GM12878 (cell line): ENCODE data around the gene TRIM71. TPM values are rescaled to one million over a fixed set of nuclear protein-coding genes. Genes with fewer than 3 reads are reported as not detected.

Source experiments
- ATAC-seq: fragments of 200-7000 bp; cut with Tn5 transposase; 3 replicates; pipeline ENCODE4 v1.9.1; 2020; ENCODE audit warnings: mild to moderate bottlenecking, moderate library complexity
- BruUV-seq: library from RNA; stranded (reverse); fragments of 400-500 nt; replicated peaks from 2 replicates; lab custom pipeline; 2021; lab: Mats Ljungman, UMichigan
- CTCF ChIA-PET: fragments of 300-600 bp; sonication (Branson Sonifier 250); formaldehyde crosslinking; extraction: SDS; loops from one replicate; lab custom pipeline; 2021; ENCODE audit warnings: inconsistent platforms; lab: Yijun Ruan, JAX
- POLR2A ChIA-PET: fragments of 350-600 bp; formaldehyde crosslinking; extraction: SDS; loops from one replicate; lab custom pipeline; 2021; ENCODE audit warnings: inconsistent platforms; lab: Charles Lee
- RAD21 ChIA-PET: fragments of 300-600 bp; sonication (Branson Sonifier 250); formaldehyde crosslinking; loops from one replicate; lab custom pipeline; 2023; ENCODE audit warnings: antibody characterized with exemption; ENCODE audit not compliant: unreplicated experiment; lab: Charles Lee
- SMC1A ChIA-PET: fragments of 300-600 bp; sonication (Branson Sonifier 250); formaldehyde crosslinking; loops from one replicate; lab custom pipeline; 2023; ENCODE audit not compliant: unreplicated experiment, uncharacterized antibody; lab: Charles Lee
- DNase-seq: peaks from one replicate; pipeline ENCODE4 v3.0.0-alpha.2; 2011; ENCODE audit warnings: low read depth, low spot score
- FAIRE-seq: peaks from 3 replicates; lab custom pipeline; 2011; peaks lifted over from hg19 to GRCh38; lab: Jason Lieb, UNC
- H2AFZ ChIP-seq: 2 replicates; pipeline ENCODE4 v1.6.0; 2011; ENCODE audit warnings: low read depth, low read length, control low read depth; ENCODE audit not compliant: control insufficient read depth
- H3K27ac ChIP-seq: 2 replicates; pipeline ENCODE4 v1.5.1; 2011; ENCODE audit warnings: control low read depth; ENCODE audit not compliant: control insufficient read depth, insufficient read depth
- H3K27me3 ChIP-seq, 2 experiments: replicated peaks in 1 of 2; 2 replicates each; pipeline versions ENCODE4 v1.6.0 to v1.6.1; 2011; ENCODE audit warnings: low read length in 1 of 2; ENCODE audit not compliant: control insufficient read depth in 2 of 2, insufficient read depth in 2 of 2
- H3K36me3 ChIP-seq, 2 experiments: 2 replicates each; pipeline ENCODE4 v1.5.1; 2011; ENCODE audit warnings: low read length in 1 of 2; ENCODE audit not compliant: control insufficient read depth in 2 of 2, insufficient read depth in 2 of 2
- H3K4me1 ChIP-seq: 2 replicates; pipeline ENCODE4 v1.6.1; 2011; ENCODE audit warnings: mild to moderate bottlenecking, low read length, moderate library complexity, mixed read lengths; ENCODE audit not compliant: control insufficient read depth, insufficient read depth
- H3K4me2 ChIP-seq: 2 replicates; pipeline ENCODE4 v1.6.0; 2011; ENCODE audit warnings: control low read depth; ENCODE audit not compliant: control insufficient read depth, insufficient read depth
- H3K4me3 ChIP-seq: fragments of 200-600 bp; sonication (generic); 2 replicates; pipeline ENCODE4 v1.5.1; 2016
- H3K79me2 ChIP-seq: 2 replicates; pipeline ENCODE4 v1.6.0; 2011; ENCODE audit warnings: low read length; ENCODE audit not compliant: control insufficient read depth, insufficient read depth
- H3K9ac ChIP-seq: 2 replicates; pipeline ENCODE4 v1.8.0; 2011; ENCODE audit warnings: low read length, control low read depth, mixed read lengths; ENCODE audit not compliant: control insufficient read depth, insufficient read depth
- H3K9me3 ChIP-seq: replicated peaks from 3 replicates; pipeline ENCODE4 v1.5.1; 2011; ENCODE audit warnings: mild to moderate bottlenecking, low read length; ENCODE audit not compliant: control insufficient read depth, insufficient read depth
- H4K20me1 ChIP-seq: 2 replicates; pipeline ENCODE4 v1.6.0; 2011; ENCODE audit not compliant: control insufficient read depth, insufficient read depth
- IRF3 ChIP-seq: fragments of 450-650 bp; IDR thresholded peaks from 2 replicates; pipeline ENCODE4 v1.6.1; 2014; ENCODE audit warnings: mild to moderate bottlenecking
- POLR2AphosphoS2 ChIP-seq: IDR thresholded peaks from 2 replicates; pipeline ENCODE4 v1.6.1; 2011; ENCODE audit warnings: low read depth, mild to moderate bottlenecking, low read length, improper control_type of control experiment, moderate library complexity
- RCOR1 ChIP-seq: conservative IDR thresholded peaks from 2 replicates; pipeline ENCODE4 v1.6.1; 2012; ENCODE audit warnings: low read depth, low read length, improper control_type of control experiment
- WRNIP1 ChIP-seq: IDR thresholded peaks from 2 replicates; pipeline ENCODE4 v1.6.1; 2011; ENCODE audit warnings: low read depth, low read length, improper control_type of control experiment, borderline replicate concordance
- WGBS: methylation state at CpG from one replicate; pipeline ENCODE4 v1.1.6; 2016; ENCODE audit warnings: low lambda C conversion rate; ENCODE audit not compliant: insufficient replicate concordance, insufficient coverage; ENCODE audit errors: missing lambda C conversion rate; 5-methylcytosine and 5-hydroxymethylcytosine counted together
- in situ Hi-C: fragments of 300-500 bp; cut with MboI; formaldehyde crosslinking; loops from 9 replicates; pipeline ENCODE4 v1.14.3; 2018; ENCODE audit warnings: mixed read lengths
- intact Hi-C: fragments of 100-400 bp; cut with micrococcal nuclease; formaldehyde crosslinking; loops from one replicate; pipeline ENCODE4 v1.14.2; 2022; ENCODE audit not compliant: unreplicated experiment
- polyA plus RNA-seq, 11 experiments: library from polyadenylated mRNA; depleted of rRNA in 4 of 11; unstranded in 6 of 11; stranded (reverse) in 5 of 11; fragments of >200 nt; fragmentation: Nextera tagmentation in 4 of 11; fragmentation: Illumina TruSeq in 1 of 11; extraction: Ambion mirVana in 4 of 11; extraction: Trizol in 1 of 11; gene quantifications; 1 replicate in 1 of 11; 2 replicates in 10 of 11; pipeline versions ENCODE4 v1.2.1 to v1.2.3, GENCODE V29; 2011 to 2016; ENCODE audit warnings: inconsistent platforms in 2 of 11, missing spikeins in 2 of 11, low read depth in 1 of 11
- total RNA-seq, 4 experiments: library from RNA; depleted of rRNA in 3 of 4; stranded (reverse); fragments of >200 nt in 3 of 4; fragmentation: Illumina TruSeq in 1 of 4; extraction: Trizol in 1 of 4; gene quantifications; 2 replicates each; pipeline versions ENCODE4 v1.2.1 to v1.2.3, GENCODE V29; 2013 to 2021
- TF ChIP-seq, protein P1 (sequence below): fragments of 450-650 bp; IDR thresholded peaks from 2 replicates; pipeline ENCODE4 v1.6.1; 2016; ENCODE audit warnings: mild to moderate bottlenecking

Gene TRIM71
- total and polyA plus RNA-seq, 10 of the 15 experiments (the other 5 are each of a cell fraction or from before 2014, with no cell fraction given) = 0.02 to 1.8 (median 0.16) TPM

- no peak for TF ChIP-seq IRF3
Observed at GRCh38 chr3:32882603-32883025, 64.8 kb downstream of the TRIM71 start (continued).

DNA sequence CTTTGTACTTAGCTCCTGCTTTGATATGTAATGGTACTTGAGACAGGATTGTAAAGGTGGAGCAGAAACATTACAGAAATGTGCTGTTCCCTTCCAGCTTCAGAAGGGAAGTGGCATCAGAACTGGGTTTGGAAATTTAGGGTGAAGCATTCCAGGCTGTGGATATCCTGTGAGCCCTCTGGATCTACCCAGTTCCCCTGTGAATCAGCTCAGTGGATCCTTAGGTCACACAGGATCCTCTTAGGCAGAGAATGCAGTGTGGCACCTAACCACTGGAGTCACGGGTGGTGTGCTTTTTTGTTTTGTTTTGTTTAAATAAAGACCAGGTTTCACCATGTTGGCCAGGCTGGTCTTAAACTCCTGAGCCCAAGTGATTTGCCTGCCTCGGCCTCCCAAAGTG, 66.0 kb downstream of the TRIM71 start:
- FAIRE-seq = no peak
- TF ChIP-seq, protein P1, sequence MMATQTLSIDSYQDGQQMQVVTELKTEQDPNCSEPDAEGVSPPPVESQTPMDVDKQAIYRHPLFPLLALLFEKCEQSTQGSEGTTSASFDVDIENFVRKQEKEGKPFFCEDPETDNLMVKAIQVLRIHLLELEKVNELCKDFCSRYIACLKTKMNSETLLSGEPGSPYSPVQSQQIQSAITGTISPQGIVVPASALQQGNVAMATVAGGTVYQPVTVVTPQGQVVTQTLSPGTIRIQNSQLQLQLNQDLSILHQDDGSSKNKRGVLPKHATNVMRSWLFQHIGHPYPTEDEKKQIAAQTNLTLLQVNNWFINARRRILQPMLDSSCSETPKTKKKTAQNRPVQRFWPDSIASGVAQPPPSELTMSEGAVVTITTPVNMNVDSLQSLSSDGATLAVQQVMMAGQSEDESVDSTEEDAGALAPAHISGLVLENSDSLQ = no peak
- TF ChIP-seq RCOR1 (no peak), POLR2AphosphoS2 (no peak), WRNIP1 (no peak)
- POLR2A ChIA-PET = interaction anchor here (1.6 kb wide), 1 partner anchor 9 kb away, joined by 6 read pairs; no protein-coding TSS in a partner anchor
- Histone ChIP-seq H2AFZ (no peak overlapping the region), H3K27me3 (no peaks in the 10 kb centered on the region), H3K4me3 (no peak overlapping the region), H3K4me1 (peaks cover 27% of the 10 kb centered on the region), H3K9ac (no peak overlapping the region), H3K27ac (no peak overlapping the region), H3K9me3 (peaks cover 1% of the 10 kb centered on the region; the same call in 1 of the 3 replicates), H3K36me3 (no peaks in the 10 kb centered on the region), H3K4me2 (no peak overlapping the region), H4K20me1 (no peaks in the 10 kb centered on the region), H3K79me2 (no peaks in the 10 kb centered on the region)
- no peak for DNase-seq
- no TSS peak for BruUV-seq
- no peak for ATAC-seq
- in situ Hi-C loops (no loop called here), intact Hi-C loops (no loop called here)
- 45% methylated on average over 2 of the region's 2 CpGs for WGBS
- CTCF ChIA-PET = interaction anchor here (1.0 to 3.0 kb wide), 4 partner anchors 9 to 51 kb away, joined by 3 to 11 read pairs (median 4); no protein-coding TSS in a partner anchor
- RAD21 ChIA-PET = interaction anchor here (1.0 to 1.7 kb wide), 6 partner anchors 10 to 102 kb away, joined by 4 to 13 read pairs (median 4); no protein-coding TSS in a partner anchor
- SMC1A ChIA-PET = interaction anchor here (0.7 to 5.9 kb wide), 10 partner anchors 10 to 148 kb away, joined by 3 to 44 read pairs (median 4); no protein-coding TSS in a partner anchor
